RCC 7860 (cell line): ENCODE measurements around the gene SACM1L.

Experiments
- DNase-seq: peaks from one replicate; pipeline ENCODE4 v3.0.0-alpha.2; 2015; ENCODE audit warnings: low spot score
- FAIRE-seq: peaks from 2 replicates; lab custom pipeline; 2012; peaks lifted over from hg19 to GRCh38; lab: Jason Lieb, UNC

Gene SACM1L

DNA sequence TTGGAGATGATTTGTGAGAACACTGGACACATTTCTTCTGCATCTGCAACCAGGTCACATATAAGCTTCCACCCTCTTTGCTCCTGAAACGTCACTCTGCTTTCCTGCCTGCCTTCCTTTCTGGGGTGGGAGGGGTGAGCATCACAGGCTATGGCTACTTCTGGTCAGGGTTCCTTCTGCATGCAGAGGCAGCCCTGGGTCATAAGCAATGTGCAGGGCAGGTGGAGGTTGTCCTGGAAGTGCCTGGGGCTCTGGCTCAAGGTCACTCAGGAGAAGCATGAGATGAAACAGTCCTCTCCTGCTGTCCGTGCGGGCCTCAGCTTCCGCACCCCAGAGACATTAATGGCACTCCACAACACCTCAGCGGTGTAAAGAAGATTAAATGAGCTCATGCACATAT, 92.1 kb downstream of the SACM1L start:
- no peak for FAIRE-seq
- no peak for DNase-seq

DNA sequence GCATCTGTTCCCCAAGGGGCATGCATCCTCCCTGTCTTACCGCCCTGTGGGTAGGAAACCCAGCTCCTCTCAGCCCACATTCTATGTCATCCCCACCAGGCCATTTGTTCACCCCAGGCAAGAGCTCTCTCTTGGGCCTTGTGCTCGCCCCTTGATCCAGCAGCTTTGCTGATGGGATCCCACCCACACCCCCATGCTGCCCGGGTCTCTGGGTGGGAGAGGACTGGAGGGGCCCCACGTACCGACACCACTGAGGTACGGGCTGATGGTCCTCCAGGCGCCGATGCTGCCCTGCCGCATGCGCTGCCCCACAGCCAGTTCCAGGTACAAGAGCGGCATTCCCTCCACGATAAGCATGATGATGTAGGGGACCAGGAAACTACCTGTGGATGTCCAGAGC, 92.6 kb downstream of the SACM1L start:
- no peak for FAIRE-seq
- DNase-seq = no peak

DNA sequence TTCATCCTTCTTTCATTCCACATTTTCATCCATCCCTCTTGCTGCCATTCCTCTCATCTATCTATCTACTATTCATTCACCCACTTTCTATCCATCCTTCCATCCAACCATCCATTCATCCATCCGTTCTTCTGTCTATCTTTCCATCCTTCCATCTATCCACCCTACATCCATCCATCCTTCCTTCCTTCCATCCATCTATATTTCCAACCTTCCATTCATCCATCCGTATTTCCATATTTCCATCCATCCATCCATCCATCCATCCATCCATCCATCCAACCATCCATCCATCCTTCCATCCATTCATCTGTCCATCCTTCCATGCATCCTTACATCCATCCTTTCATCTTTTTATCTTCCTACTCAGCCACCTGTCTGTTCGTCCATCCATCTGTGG, 93.2 kb downstream of the SACM1L start:
- FAIRE-seq (no peak), DNase-seq (no peak)

DNA sequence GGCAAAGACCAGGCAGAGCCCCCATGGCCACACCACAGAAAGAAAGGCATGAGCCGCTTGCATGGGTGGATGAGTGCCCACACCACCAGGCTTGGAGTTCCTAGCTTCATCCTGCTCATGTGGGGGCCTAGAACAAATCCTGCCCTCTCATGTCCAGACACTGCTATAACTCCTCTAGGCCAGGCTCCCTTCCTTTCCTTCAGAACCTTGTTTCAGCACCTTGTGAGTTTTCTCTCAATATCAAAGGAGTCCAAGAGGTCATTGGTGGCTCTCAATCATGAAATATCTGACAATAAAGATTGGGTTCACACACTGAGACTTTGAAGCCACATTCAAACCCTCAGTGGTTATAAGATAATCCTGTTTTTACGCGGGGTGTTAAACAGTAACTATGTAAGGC, 94.5 kb downstream of the SACM1L start:
- FAIRE-seq (no peak), DNase-seq (no peak)

DNA sequence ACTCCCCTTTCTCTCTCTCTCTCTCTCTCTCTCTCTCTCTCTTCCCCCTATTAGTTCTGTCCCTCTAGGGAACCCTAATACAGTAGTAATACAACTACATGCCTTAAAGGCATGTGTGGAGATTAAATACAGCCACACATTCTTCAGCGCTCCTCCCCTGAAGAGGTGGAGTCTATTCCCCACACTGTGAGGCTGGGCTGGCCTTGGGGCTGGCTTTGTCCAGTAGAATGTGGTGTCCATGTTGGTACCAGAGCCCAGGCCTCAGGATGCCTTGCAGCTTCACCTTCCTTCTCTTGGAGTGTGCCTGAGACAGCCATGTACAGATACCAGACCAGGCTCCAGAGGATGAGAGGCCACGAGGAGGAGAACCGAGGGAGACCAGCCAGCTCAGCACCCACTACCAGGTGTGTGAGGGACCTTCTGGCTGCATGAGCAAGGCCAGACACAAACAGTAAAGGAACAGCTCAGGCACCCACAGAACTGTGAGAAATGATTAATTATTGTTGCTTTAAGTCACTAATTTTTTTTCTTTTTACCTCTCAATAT, 96.5 kb downstream of the SACM1L start:
- DNase-seq (no peak), FAIRE-seq (no peak)

DNA sequence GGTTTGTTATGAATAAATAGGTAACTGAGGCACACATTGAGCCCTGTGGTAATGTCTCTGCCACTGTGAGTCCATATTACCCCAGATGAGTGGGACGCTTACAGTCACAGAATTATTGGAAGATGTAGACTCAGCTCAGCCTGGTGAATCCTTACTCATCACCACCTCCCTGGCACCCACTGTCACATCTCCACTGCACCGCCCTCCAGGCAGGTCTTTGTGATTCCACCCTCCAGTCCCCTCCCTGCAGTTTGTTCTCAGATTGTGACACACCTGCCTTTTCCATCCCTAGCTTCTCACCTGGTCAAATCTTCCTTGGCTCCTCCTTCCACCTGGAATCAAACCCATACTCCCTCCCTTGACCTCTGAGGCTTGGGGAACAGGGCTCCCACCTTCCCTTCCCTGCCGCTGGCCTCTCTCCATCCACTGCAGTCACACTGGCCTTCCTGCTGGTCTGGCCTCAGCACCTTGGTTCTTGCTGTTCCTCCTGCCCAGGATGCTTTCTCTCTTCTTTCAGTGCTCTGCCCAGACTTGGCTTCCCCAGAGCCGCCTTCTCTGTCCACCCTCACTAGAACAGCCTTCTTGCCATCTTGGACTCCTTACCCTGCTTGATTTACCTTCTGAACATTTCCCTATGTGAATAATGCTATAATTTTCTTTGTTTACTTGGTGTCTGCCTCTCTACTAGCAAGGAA, 97.8 kb downstream of the SACM1L start:
- no peak for FAIRE-seq
- no peak for DNase-seq

DNA sequence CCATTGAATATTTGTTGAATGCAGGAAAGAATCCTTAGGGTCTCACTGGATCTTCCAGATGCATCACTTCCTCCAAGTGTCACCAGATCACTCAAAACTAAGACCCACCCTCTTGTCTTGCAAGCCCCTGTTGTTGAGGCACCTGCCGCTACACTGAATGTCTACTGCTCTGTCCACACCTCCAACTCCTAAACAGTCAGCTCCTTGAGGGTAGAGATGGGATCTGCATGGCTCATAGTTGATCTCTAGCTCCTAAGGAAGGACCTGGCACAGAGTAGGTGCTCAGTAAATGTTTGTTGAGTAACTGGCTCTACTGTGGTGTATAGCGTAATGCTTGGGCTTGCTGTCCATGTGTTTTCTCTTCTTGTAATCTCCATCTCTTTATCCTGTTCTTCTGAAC, 98.4 kb downstream of the SACM1L start:
- no peak for FAIRE-seq

DNA sequence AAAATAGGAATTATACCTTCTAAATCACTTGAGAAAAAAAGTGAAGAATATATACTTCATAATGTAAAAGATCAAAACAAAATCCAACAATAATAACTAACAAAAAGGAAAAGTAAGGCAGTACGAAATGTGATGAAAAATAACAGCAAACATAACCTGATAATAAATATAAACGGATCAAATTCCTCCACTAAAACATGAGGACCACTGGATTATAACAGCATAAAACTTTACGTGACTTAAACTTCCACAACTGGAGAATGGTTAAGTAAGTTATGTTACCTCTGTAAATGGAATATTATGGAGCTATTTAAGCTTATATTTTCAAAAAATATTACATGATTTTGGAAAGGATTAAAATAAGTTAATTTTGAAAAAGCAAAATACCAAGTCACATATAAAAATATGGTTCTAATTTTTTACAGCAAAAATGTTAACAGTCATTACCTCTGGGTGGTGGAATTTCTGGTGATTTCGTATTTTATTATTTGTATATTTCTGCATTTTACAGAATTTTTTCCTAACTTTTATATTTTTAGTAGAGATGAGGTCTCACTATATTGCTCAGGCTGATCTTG, 100.1 kb downstream of the SACM1L start:
- FAIRE-seq (no peak), DNase-seq (no peak)

More for the DNA sequence above, 98.4 kb downstream of the SACM1L start:
- DNase-seq = no peak

DNA sequence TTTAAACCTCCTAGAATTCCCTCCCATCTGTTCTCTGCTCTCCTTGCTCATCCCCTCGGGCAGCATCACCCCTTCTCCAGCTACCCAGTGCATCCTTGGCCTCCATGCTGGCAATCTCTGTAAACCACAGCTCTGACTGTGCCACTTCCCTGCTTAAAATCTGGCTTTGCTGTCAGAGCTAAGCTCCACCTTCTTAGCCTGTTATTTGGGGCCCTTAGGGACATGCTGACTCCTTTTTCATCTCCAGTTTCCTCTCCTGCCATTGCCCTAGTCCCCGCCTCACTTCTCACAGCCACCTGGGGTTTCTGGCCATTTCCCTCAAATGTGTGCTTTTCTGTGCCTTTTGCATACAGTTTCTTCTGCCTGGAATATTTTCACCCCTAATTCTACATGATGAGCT, 101.4 kb downstream of the SACM1L start:
- FAIRE-seq = no peak
- DNase-seq = no peak

DNA sequence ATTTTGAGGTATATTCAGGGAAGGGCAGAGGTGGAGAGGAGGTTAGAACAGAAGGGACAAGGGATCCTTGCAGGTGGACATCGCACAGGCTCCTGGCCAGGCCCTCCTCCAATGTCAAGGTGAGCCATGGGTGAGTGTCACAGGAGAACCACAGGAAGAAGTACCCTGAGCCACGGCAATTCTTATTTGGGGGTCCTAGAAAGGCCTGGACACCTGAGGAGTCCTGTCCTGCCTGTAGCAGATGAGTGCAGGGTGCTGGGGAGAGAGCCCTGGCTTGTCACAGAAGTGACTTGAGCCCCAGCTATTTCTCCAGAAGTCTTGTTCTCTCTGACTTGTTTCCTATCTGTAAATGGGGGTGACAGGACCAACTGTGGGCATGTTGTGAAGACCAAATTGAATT, 102.8 kb downstream of the SACM1L start:
- FAIRE-seq (no peak), DNase-seq (no peak)

DNA sequence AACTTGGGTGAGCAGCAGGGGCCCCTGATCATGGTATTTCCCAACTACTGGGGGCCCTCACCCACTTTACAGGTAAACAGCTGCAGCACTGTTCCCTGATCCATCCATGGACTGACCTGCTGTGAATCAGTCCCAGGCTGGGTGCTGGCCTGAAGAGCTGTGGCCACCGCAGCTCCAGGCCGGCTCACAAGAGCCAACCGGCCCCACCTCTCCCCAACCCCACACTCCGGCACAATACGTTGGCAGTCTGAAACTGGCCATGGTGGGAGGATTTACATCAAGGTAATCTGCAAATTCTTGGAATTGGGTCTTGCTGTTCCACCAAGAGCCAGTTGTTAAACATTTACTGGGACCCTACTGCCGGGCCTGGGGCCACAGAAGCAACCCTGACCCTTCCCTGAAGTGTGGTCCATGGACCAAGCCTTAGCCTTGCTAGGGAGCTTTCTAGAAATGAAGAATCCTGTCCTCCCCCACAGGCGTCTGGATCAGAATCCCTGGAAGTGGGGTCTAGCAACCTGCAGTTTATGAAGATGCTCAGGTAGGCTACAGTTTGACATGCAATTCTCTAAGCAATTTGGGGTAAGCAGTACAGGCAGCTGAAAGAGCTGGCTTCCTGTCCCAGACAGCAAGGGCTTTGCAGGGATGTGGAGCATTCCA, 103.4 kb downstream of the SACM1L start:
- FAIRE-seq (no peak), DNase-seq (no peak)

DNA sequence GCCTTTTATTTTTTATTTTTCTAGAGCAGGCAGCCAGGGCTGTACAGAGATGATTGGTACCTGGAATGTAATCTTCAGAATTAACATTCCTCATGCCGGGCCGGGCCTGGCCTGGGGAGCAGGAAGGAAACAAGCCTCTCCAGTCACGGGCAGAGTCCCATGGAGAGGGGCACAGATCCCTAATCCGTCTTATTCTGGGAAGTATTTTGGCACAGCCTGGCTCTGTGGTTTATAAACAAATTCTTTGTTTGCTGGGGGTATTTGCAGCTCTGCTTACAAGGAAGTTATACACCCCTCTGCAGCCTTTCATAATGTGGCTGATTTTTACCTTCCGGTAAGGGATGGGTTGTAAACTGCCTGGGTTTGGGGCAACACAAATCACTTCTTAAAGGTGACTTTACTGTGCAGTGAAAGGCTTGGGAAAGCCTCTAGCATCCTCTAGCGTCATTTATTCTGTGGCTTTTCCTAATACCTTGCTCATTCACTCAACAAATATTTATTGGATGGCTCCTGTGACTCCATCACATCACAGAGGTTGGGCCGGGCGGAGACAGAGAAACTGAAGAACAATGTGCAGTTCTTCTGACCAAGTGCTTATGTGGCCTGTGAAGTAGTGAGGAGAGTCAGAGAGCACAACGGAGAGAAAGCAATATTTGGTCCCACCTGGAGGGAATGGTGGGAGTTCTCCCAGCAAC, 104.4 kb downstream of the SACM1L start:
- DNase-seq (no peak), FAIRE-seq (no peak)

DNA sequence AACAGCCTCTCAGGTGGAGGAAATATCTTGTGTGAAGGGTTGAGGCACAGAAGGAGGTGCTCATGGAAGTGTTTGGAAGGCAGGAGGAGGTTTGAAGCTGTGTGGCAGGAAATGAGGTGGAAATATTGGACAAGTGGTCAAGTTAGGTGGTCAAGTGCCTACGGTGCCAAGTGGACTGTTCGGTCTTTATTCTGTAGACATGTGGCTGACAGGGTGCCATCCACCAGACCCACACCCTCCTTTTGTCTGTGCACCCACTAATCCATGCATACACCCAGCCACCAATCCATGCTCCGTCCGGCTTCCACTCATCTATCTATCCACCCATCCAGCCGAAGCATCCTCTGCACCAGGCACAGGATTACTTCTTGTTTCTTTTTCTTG, 105.0 kb downstream of the SACM1L start:
- DNase-seq = no peak
- no peak for FAIRE-seq

DNA sequence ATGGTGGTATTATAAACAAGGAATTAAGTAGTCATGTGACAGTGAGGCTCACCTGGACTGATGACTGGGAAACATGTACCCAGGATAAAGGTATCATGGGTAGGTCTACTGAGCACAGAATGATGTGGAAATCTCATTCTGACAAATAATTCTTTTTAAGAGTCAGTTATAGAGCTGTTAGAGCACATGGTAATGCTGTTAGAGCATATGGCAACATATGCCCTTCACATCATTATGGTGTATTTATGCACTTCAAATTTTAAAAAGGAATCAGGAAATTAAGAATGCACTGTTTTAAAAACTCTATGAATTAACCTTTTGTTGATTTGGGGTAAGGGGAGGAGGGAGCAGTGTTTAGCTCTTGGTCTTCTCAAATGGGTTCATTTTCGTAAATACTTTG, 105.5 kb downstream of the SACM1L start:
- DNase-seq = no peak
- no peak for FAIRE-seq
